ENCODE measurements around the gene LONP2. TPM values are rescaled to one million over a fixed set of nuclear protein-coding genes. Genes with fewer than 3 reads are reported as not detected.

The LONP2 gene
- polyA plus RNA-seq, 2 of the 4 experiments (the other 2 are of a cell fraction), result 27.8 to 51.3 TPM

DNA sequence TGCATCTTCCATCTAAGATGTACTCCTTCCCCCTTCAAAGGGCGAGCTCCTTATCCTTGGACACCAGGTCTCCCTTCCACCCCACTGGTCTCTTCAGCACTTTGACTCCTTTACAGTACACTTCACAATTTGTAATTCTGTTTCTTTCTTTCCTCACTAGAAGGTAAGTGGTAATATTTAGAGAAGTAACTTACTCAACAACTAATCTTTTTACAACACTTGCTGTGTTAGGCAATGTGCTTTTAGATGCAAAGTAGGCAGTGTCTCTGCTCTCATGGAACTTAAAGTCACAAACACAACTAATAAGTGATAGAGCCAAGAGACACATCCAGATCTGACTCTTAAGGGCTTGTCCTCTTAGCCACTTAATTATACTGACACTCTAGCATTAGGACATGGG lies 134.7 kb downstream of the LONP2 start:
- Histone ChIP-seq H3K27ac (peak overlapping the region in 1 of 2 experiments; percentile 27; a peak in 1 of 6 replicates), H3K4me2 (peak overlapping the region; percentile 19; the same call in 1 of the 3 replicates), H3K9me3 (no peaks in the 10 kb centered on the region), H3K4me3 (no peak overlapping the region), H3K4me1 (peaks cover 72% of the 10 kb centered on the region)
- WGBS (ENCODE audit: missing lambda C conversion rate), result 77% methylated on average over 1 of the region's 1 CpG
- ATAC-seq, result peak in 1 of 2 experiments; percentile 39; a peak in 3 of 6 replicates
- ChIA-PET POLR2A (no interaction called here), CTCF (interaction anchor here (0.7 kb wide), 1 partner anchor 944 kb away, joined by 3 read pairs; no protein-coding TSS in a partner anchor)
- TF ChIP-seq PHF8 (IDR thresholded peaks at IDR 0.05; ENCODE audit: borderline replicate concordance, low read depth) (no peak), HOXA7 (CRISPR knock-in tag; IDR thresholded peaks at IDR 0.05) (no peak), EHF (CRISPR knock-in tag; IDR thresholded peaks at IDR 0.05) (no peak)
- TF ChIP-seq, protein P1, sequence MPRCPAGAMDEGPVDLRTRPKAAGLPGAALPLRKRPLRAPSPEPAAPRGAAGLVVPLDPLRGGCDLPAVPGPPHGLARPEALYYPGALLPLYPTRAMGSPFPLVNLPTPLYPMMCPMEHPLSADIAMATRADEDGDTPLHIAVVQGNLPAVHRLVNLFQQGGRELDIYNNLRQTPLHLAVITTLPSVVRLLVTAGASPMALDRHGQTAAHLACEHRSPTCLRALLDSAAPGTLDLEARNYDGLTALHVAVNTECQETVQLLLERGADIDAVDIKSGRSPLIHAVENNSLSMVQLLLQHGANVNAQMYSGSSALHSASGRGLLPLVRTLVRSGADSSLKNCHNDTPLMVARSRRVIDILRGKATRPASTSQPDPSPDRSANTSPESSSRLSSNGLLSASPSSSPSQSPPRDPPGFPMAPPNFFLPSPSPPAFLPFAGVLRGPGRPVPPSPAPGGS (IDR thresholded peaks at IDR 0.05), result no peak
- DNase-seq (ENCODE audit: low read depth in 1 of 2, low spot score in 1 of 2), result no peak
- FAIRE-seq, result no peak

DNA sequence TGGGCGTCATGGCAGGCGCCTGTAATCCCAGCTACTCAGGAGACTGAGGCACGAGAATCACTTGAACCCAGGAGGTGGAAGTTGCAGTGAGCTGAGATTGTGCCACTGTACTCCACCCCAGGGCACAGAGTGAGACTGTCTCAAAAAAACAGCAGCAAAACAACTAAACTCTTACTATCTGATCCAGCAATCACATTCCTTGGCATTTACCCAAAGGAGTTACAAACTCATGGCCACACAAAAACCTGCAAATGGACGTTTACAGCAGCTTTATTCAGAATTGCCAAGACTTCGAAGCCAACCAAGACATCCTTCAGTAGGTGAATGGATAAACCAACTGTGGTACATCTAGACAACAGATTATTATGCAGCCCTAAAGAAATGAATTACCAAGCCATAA lies 137.1 kb downstream of the LONP2 start:
- H3K9me3 ChIP-seq, result no peaks in the 10 kb centered on the region
- CTCF ChIA-PET, result interaction anchor here (0.8 kb wide), 1 partner anchor 162 kb away, joined by 3 read pairs; no protein-coding TSS in a partner anchor
- POLR2A ChIA-PET, result interaction anchor here (1.7 kb wide), 1 partner anchor 15 kb away, joined by 6 read pairs; no protein-coding TSS in a partner anchor
- H3K4me3 ChIP-seq, result no peak overlapping the region
- DNase-seq (ENCODE audit: low read depth in 1 of 2, low spot score in 1 of 2), result no peak
- no peak overlapping the region for H3K27ac ChIP-seq
- no peak for FAIRE-seq
- 81% methylated on average over 5 of the region's 5 CpGs for WGBS (ENCODE audit: missing lambda C conversion rate)
- ATAC-seq, result no peak
- TF ChIP-seq ZSCAN20 (CRISPR knock-in tag; IDR thresholded peaks at IDR 0.05), result no peak
- no peak for TF ChIP-seq NFE2L2 (conservative IDR thresholded peaks at IDR 0.05; ENCODE audit: low read length)
- TF ChIP-seq HDAC2 (IDR thresholded peaks at IDR 0.05), result no peak
- TF ChIP-seq JUNB (IDR thresholded peaks at IDR 0.05), result no peak
- TF ChIP-seq BHLHE40 (IDR thresholded peaks at IDR 0.05; ENCODE audit: low read depth, low read length), result no peak
- TF ChIP-seq, protein P1 (IDR thresholded peaks at IDR 0.05), result no peak
- TF ChIP-seq KDM5A (IDR thresholded peaks at IDR 0.05), result no peak
- TF ChIP-seq GATA3 (IDR thresholded peaks at IDR 0.05; ENCODE audit: borderline replicate concordance), result no peak
- no peak for TF ChIP-seq SMC3 (IDR thresholded peaks at IDR 0.05)
- TF ChIP-seq, protein P2, sequence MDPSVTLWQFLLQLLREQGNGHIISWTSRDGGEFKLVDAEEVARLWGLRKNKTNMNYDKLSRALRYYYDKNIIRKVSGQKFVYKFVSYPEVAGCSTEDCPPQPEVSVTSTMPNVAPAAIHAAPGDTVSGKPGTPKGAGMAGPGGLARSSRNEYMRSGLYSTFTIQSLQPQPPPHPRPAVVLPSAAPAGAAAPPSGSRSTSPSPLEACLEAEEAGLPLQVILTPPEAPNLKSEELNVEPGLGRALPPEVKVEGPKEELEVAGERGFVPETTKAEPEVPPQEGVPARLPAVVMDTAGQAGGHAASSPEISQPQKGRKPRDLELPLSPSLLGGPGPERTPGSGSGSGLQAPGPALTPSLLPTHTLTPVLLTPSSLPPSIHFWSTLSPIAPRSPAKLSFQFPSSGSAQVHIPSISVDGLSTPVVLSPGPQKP (IDR thresholded peaks at IDR 0.05; ENCODE audit: low read depth, low read length), result no peak
- TF ChIP-seq ESRRA (IDR thresholded peaks at IDR 0.05; ENCODE audit: borderline replicate concordance, low read length), result no peak
- no peak for TF ChIP-seq JUN (IDR thresholded peaks at IDR 0.05)
- TF ChIP-seq PHF8 (IDR thresholded peaks at IDR 0.05; ENCODE audit: borderline replicate concordance, low read depth), result no peak
- TF ChIP-seq SREBF2 (IDR thresholded peaks at IDR 0.05), result no peak
- TF ChIP-seq TP53 (CRISPR knock-in tag; IDR thresholded peaks at IDR 0.05), result no peak
- no peak for TF ChIP-seq CBX2 (IDR thresholded peaks at IDR 0.05; ENCODE audit: borderline replicate concordance, low read depth)
- no peak for TF ChIP-seq HOXB5 (CRISPR knock-in tag; IDR thresholded peaks at IDR 0.05)
- TF ChIP-seq, protein P3, sequence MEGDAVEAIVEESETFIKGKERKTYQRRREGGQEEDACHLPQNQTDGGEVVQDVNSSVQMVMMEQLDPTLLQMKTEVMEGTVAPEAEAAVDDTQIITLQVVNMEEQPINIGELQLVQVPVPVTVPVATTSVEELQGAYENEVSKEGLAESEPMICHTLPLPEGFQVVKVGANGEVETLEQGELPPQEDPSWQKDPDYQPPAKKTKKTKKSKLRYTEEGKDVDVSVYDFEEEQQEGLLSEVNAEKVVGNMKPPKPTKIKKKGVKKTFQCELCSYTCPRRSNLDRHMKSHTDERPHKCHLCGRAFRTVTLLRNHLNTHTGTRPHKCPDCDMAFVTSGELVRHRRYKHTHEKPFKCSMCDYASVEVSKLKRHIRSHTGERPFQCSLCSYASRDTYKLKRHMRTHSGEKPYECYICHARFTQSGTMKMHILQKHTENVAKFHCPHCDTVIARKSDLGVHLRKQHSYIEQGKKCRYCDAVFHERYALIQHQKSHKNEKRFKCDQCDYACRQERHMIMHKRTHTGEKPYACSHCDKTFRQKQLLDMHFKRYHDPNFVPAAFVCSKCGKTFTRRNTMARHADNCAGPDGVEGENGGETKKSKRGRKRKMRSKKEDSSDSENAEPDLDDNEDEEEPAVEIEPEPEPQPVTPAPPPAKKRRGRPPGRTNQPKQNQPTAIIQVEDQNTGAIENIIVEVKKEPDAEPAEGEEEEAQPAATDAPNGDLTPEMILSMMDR (IDR thresholded peaks at IDR 0.05), result no peak
- peaks cover 49% of the 10 kb centered on the region for H3K4me1 ChIP-seq
- H3K4me2 ChIP-seq, result peak overlapping the region; percentile 3; the same call in 1 of the 3 replicates
